ENCODE data around the gene HAND1.
A peak's percentile ranks its signal among the peaks of the same experiment; 100 is the strongest.
"Not testable (repeated sequence)": the region's sequence is repeated elsewhere in the genome, so short reads cannot be mapped to it uniquely, and the experiment has no call there.

Gene HAND1

GRCh38 chr5:154478224-154478565 is at the start of gene HAND1:
TSS of gene HAND1 (minus strand) at chr5:154478227. CDS start at chr5:154478008, 219 bp downstream.
- ATAC-seq = no peak

DNA sequence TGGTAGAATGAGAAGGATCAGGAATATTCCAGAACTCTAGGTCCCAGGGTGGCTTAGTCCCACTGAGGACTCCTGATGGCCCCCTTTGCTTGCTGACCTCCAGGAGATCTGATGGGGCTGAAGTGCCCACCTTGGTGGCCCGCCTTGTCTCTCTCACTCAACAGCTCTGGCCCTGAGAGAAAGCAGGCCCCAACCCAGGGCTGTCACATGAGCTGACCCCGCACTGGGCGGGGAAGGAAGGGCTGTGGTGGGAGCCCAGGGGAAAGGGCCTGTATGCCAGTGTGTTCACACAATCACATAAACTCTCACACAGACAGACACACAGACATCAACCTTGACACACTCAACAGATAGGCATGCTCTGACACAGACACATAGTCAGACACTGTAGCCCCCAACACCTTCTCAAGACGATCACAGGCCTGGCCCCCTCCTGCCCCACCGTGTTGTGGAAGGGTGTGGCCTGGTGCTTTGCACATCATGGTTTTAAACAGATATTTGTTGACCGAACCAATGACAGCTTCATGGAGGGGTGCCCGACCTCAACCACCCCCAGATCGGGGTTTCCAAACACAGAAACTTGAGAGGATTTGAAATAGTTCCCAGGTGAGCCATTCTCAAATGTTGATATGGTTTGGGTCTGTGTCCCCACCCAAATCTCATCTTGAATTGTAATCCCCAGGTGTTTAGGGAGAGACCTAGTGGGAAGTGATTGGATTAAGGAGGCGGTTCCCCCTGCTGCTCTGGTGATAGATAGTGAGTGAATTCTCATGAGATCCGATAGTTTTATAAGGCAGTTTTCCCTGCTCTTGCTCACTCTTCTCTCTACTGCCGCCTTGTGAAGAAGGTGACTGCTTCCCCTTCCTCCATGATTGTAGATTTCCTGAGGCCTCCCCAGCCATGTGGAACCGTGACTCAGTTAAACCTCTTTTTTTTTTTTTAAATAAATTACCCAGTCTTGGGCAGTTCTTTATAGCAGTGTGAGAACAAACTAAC is 48.5 kb upstream of the HAND1 start:
- no peak for ATAC-seq

- no peak for ATAC-seq
Measured at GRCh38 chr5:154524859-154525258, 46.8 kb upstream of the HAND1 start.

GRCh38 chr5:154524181-154524580 is 46.2 kb upstream of the HAND1 start:
- no peak for ATAC-seq

- ATAC-seq = no peak
Measured at GRCh38 chr5:154523709-154524108, 45.7 kb upstream of the HAND1 start.

DNA sequence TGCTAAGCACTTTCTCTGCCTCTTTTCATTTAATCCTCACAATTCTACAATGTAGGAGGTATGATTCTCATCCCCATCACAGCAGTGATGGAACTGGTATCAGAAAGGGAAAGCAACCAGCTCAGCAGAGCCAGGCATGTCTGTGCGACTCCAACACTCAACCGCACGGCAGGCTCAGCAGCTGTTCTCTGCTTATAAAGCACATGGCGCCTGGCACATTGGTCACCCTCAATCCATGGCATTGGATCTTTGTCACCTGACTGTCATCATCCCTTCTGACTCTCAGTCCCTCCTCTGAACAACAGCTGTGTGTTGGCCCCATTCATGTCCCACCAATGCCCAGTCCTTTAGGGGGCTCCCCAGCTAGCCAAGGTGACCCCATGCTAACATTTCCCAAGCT is 45.1 kb upstream of the HAND1 start:
- ATAC-seq = no peak

- ATAC-seq = no peak
Measured at GRCh38 chr5:154522284-154522683, 44.3 kb upstream of the HAND1 start.

GRCh38 chr5:154521756-154522155 is 43.7 kb upstream of the HAND1 start:
- no peak for ATAC-seq

GRCh38 chr5:154520861-154521453 is 42.9 kb upstream of the HAND1 start:
- no peak for ATAC-seq

DNA sequence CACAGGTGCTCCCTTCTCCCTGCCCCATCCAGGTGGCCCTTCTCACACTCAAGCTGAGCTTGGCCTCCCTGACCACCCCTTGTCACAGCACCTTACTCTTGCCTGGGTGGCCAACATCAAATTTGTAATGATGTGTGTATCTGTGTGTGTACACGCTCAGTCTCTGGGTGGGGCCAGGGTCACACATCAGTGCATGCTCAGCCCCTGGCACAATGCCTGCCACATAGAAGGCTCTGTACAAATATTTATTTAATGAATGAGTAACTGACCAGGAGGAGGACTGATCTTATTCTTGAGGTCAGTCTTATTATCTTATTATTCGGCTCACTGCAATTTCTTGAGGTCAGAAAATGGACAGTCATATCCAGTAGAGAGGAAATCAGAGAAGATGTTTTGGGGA is 41.3 kb upstream of the HAND1 start:
- no peak for ATAC-seq

- no peak for ATAC-seq
Measured at GRCh38 chr5:154518438-154518867, 40.4 kb upstream of the HAND1 start.

GRCh38 chr5:154517810-154518437 is 39.9 kb upstream of the HAND1 start:
- no peak for ATAC-seq

DNA sequence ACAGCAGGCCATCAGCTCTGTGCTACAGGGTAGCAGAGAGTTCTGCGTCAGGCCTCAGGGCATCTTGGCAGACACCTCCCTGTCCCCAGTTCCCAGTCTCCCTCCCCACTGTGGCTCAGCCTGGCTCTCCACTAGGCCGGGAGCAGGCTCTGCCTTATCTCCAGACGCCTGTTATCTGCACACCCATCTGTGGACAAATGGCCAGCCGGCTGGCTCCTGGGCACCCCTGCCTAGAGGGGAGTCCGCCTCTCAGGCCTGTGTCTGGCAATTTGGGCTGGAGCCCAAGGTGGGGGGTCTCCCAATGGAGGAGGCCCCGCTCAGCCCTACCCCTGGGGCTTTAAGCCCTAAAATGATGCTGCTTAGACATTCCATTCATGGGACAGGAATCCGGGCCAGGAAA is 39.2 kb upstream of the HAND1 start:
- no peak for ATAC-seq

GRCh38 chr5:154516475-154516874 is 38.4 kb upstream of the HAND1 start:
- ATAC-seq = no peak

- not testable (repeated sequence) for ATAC-seq
Measured at GRCh38 chr5:154515488-154515887, 37.5 kb upstream of the HAND1 start.

DNA sequence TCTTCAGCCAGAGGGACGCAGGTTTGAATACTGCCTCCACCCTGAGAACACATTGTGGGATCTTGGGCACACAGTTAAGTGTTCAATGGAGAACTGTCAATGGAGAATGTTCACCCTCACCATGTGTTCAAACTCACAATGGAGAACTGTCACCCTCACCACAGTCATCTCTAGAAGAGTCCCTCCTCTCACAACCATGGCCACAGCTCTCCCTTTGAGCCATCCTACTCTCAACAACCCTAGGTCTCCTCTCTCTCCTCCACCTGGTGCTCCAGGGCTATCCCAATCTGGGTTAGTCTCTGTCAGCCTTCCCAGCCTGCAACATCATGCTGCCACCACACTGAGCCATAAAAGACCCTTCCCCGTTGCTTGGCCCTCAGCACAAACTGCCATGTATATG is 36.3 kb upstream of the HAND1 start:
- no peak for ATAC-seq

DNA sequence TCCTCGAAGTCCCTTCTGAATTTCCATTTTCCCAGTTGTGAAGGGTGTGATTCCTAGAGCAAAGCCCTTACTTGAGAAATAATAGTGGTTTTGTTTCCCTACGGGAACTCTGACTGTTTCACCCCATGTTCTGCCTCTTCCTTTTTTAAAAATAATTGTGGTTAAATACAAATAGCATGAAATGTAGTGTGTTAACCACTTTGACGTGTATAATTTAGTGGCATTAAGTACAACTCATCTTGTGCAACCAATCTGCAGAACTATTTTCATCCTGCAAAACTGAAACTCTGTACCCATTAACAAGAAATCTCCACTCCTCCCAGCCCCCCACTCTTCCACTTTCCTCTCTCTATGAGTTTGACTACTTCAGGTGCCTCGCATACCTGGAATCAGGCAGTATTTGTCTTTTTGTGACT is 35.6 kb upstream of the HAND1 start:
- ATAC-seq = peak in 1 of 2 donors; percentile 33

DNA sequence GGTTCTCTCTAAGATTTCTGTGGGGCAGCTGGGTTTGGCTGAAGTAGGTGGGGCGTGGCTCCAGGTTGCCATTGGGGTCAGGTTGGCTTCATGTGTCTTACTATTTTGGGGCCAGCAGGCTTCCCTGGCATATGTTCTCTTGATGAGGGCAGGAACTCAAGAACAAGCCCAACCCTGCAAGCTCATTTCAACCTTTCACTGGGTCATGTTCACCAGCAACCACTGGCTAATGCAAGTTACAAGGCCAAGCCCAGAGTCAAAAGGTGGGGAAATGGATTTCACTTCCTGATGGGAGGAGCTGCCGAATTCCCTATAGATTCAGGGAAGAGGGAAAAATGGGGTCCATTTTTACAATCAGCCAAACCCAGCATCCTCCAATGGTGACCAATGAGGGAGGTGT is 34.0 kb upstream of the HAND1 start:
- ATAC-seq = no peak

GRCh38 chr5:154509784-154510555 is 31.9 kb upstream of the HAND1 start:
- ATAC-seq = no peak

DNA sequence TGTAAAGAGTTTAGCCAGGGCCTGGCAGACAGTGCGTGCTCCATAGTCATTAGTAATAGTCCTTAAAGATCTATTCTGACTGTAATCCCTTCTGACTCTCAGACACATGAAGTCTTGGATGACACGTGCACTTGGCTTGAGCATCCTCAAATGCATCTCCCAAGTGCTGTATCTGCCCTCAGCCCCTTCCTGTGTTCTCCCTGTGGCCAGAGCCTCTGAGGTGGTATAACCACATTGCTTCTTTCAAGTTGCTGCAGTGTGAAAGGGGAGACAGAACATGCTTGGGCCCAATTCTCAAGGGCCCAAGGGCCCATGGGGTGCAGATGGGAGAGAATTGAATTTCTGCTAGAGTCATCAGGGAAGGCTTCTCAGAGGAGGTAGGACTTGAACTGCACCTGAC is 30.1 kb upstream of the HAND1 start:
- ATAC-seq = no peak

DNA sequence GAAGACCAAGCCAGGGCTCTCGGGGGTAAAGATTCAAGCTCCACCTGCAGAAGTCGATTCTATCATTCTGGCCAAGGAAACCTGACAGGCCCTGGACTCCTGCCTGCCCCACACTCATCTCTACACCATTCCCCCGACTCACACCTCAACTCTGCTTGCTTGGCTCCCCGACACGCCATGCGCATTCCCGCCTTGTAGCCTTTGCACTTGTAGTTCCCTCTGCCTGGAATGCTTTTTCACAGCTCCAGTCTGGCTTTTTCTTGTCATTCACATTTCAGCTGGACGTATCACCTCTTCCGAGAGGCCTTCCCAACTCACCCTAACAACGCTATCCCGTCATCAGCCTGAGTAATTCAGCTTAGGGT is 28.7 kb upstream of the HAND1 start:
- ATAC-seq = no peak

- no peak for ATAC-seq
Measured at GRCh38 chr5:154506049-154506715, 28.2 kb upstream of the HAND1 start.

Data from activated CD4-positive, CD25-positive, alpha-beta regulatory T cell treated with anti-CD3 and anti-CD28 coated beads, Interleukin-2, amount 50 U/mL, for 24 hours (primary cell).